HepG2 (cell line): ENCODE results near the gene RPTOR. TPM values are rescaled to one million over a fixed set of nuclear protein-coding genes. Genes with fewer than 3 reads are reported as not detected.
A peak's percentile ranks its signal among the peaks of the same experiment; 100 is the strongest.

Experiments
- ARNTL ChIP-seq: sonication (generic); formaldehyde crosslinking; IDR thresholded peaks from 2 replicates; pipeline ENCODE4 v1.4.0; 2020; ENCODE audit warnings: mild to moderate bottlenecking, missing genetic modification reagents
- CENPT ChIP-seq: sonication (generic); formaldehyde crosslinking; IDR thresholded peaks from 2 replicates; pipeline ENCODE4 v1.8.0; 2022; ENCODE audit warnings: low read depth, mild to moderate bottlenecking, moderate library complexity, missing genetic modification reagents
- GLI4 ChIP-seq: sonication (generic); formaldehyde crosslinking; IDR thresholded peaks from 2 replicates; pipeline ENCODE4 v1.5.1; 2020; ENCODE audit warnings: missing genetic modification reagents, mild to moderate bottlenecking, moderate library complexity, borderline replicate concordance
- KDM2A ChIP-seq: sonication (generic); formaldehyde crosslinking; IDR thresholded peaks from 2 replicates; pipeline ENCODE4 v1.4.0; 2020; ENCODE audit warnings: low read depth, missing genetic modification reagents, borderline replicate concordance
- KDM5A ChIP-seq: fragments of 200-600 bp; sonication (generic); IDR thresholded peaks from 2 replicates; pipeline ENCODE4 v1.7.0; 2018; ENCODE audit warnings: antibody characterized with exemption, mild to moderate bottlenecking, low read length, borderline replicate concordance
- NFATC3 ChIP-seq: sonication (generic); formaldehyde crosslinking; IDR thresholded peaks from 2 replicates; pipeline ENCODE4 v1.5.1; 2020; ENCODE audit warnings: mild to moderate bottlenecking, missing genetic modification reagents
- POGZ ChIP-seq: sonication (generic); formaldehyde crosslinking; IDR thresholded peaks from 2 replicates; pipeline ENCODE4 v1.4.0; 2020; ENCODE audit warnings: mild to moderate bottlenecking, missing genetic modification reagents
- RARA ChIP-seq: IDR thresholded peaks from 2 replicates; pipeline ENCODE4 v1.6.1; 2016; ENCODE audit warnings: missing genetic modification reagents, missing compliant biosample characterization
- SETDB1 ChIP-seq: sonication (generic); formaldehyde crosslinking; IDR thresholded peaks from 2 replicates; pipeline ENCODE4 v1.5.1; 2020; ENCODE audit warnings: missing genetic modification reagents, mild to moderate bottlenecking, borderline replicate concordance
- TCF12 ChIP-seq, 2 experiments: fragments of 450-650 bp in 1 of 2; sonication (generic) in 1 of 2; formaldehyde crosslinking in 1 of 2; IDR thresholded peaks; 2 replicates each; pipeline versions ENCODE4 v1.6.1 to v1.8.0; 2017 to 2022; ENCODE audit warnings: antibody characterized with exemption in 1 of 2, mild to moderate bottlenecking in 1 of 2, missing genetic modification reagents in 1 of 2, moderate library complexity in 1 of 2
- ZNF235 ChIP-seq: sonication (generic); formaldehyde crosslinking; IDR thresholded peaks from 2 replicates; pipeline ENCODE4 v1.8.1; 2023; ENCODE audit warnings: mild to moderate bottlenecking, missing genetic modification reagents, borderline replicate concordance
- ZNF275 ChIP-seq: sonication (generic); formaldehyde crosslinking; IDR thresholded peaks from 2 replicates; pipeline ENCODE4 v1.8.0; 2022; ENCODE audit warnings: missing genetic modification reagents, mild to moderate bottlenecking, inconsistent platforms, borderline replicate concordance
- ZNF281 ChIP-seq: sonication (generic); formaldehyde crosslinking; IDR thresholded peaks from 2 replicates; pipeline ENCODE4 v1.4.0; 2020; ENCODE audit warnings: missing genetic modification reagents, borderline replicate concordance
- ZNF431 ChIP-seq: sonication (generic); formaldehyde crosslinking; IDR thresholded peaks from 2 replicates; pipeline ENCODE4 v1.9.0; 2022; ENCODE audit warnings: missing genetic modification reagents, low read depth, mild to moderate bottlenecking, borderline replicate concordance
- ZNF446 ChIP-seq: sonication (generic); formaldehyde crosslinking; IDR thresholded peaks from 2 replicates; pipeline ENCODE4 v1.5.0; 2020; ENCODE audit warnings: mild to moderate bottlenecking, missing genetic modification reagents
- ZNF768 ChIP-seq: sonication (generic); formaldehyde crosslinking; IDR thresholded peaks from 2 replicates; pipeline ENCODE4 v1.4.0; 2020; ENCODE audit warnings: missing genetic modification reagents
- polyA plus RNA-seq, 8 experiments: library from polyadenylated mRNA; depleted of rRNA in 3 of 8; stranded (reverse) in 7 of 8; unstranded in 1 of 8; fragments of >200 nt; fragmentation: Illumina TruSeq in 4 of 8; extraction: Trizol in 4 of 8; gene quantifications; 2 replicates each; pipeline versions ENCODE4 v1.2.1 to v1.2.3, GENCODE V29; 2011 to 2016; ENCODE audit warnings: low read depth in 4 of 8, missing spikeins in 1 of 8, mixed read lengths in 1 of 8; ENCODE audit not compliant: insufficient read depth in 1 of 8
- total RNA-seq, 5 experiments: library from RNA; depleted of rRNA; stranded (reverse); fragments of >200 nt; fragmentation: Illumina TruSeq; extraction: Trizol; gene quantifications; 2 replicates each; pipeline ENCODE4 v1.2.3, GENCODE V29; 2016; ENCODE audit warnings: low read depth in 1 of 5
- TF ChIP-seq, protein P1 (sequence below): sonication (generic); formaldehyde crosslinking; IDR thresholded peaks from 2 replicates; pipeline ENCODE4 v1.5.1; 2020; ENCODE audit warnings: missing genetic modification reagents, mild to moderate bottlenecking, borderline replicate concordance
- TF ChIP-seq, protein P2 (sequence below): sonication (generic); formaldehyde crosslinking; IDR thresholded peaks from 2 replicates; pipeline ENCODE4 v1.8.1; 2023; ENCODE audit warnings: missing genetic modification reagents, mild to moderate bottlenecking, borderline replicate concordance
- TF ChIP-seq, protein P3 (sequence below): sonication (generic); formaldehyde crosslinking; IDR thresholded peaks from 2 replicates; pipeline ENCODE4 v1.4.0; 2020; ENCODE audit warnings: missing genetic modification reagents

The RPTOR gene
- total and polyA plus RNA-seq, 2 of the 13 experiments (the other 11 are each of a cell fraction or from before 2014, with no cell fraction given), result 6.6 to 25.3 TPM

DNA sequence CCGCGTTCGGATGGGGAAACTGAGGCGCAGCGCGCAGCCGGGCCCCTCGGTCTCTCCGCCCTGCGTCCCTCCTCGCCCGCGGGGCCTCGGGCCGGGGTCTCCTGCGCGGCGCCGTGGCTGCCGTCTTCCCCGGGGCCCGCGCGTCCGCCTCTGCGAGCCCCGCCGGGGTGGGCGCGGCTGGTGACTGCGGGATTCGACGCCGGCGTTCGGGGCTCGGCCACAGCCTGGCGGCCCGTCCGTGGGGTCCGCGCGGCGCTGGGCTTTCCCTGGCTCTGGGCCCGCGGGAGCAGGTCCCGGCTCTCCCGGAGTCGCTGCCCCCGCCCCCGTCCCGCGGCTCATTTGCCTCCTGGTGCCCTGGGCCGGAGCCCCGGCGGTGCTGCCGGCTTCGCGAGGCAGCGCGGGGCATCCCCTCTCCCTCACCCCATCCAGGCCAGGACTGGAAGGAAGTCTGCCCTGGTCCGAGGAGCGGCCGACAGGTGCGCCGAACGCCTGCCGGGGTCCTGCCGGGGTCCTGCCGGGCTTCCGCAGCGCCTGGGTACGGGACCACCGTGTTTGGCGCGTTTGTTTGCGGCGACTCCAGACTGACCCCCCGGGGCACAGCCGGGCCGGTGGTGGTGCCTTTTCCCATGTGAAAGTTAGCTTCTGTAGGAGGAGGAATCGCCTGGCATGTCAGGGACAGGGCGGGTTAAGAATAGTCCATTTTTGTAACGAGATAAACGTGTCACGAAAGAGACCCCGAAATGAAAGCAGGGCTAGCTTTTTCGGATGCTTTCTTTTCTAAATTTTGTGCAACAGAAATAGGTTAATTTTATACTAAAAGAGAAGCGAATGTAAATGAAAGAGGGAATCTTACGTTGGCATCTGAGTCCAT, 447.7 kb downstream of the RPTOR start (continued):
- TF ChIP-seq ZNF281 (CRISPR knock-in tag), result no peak
- 0 out of 2 replicates have a peak, but pooled peaks have one; percentile 22 for TF ChIP-seq ZNF235
- no peak for TF ChIP-seq KDM2A
- no peak for TF ChIP-seq RARA (CRISPR knock-in tag)
- TF ChIP-seq, protein P1, sequence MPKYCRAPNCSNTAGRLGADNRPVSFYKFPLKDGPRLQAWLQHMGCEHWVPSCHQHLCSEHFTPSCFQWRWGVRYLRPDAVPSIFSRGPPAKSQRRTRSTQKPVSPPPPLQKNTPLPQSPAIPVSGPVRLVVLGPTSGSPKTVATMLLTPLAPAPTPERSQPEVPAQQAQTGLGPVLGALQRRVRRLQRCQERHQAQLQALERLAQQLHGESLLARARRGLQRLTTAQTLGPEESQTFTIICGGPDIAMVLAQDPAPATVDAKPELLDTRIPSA, result 0 out of 2 replicates have a peak, but pooled peaks have one; percentile 60
- peak; percentile 11; the same call in 1 of the 2 replicates for TF ChIP-seq ZNF431 (CRISPR knock-in tag)
- no peak for TF ChIP-seq TCF12 (IDR thresholded peaks at IDR 0.05)
- TF ChIP-seq TCF12 (CRISPR knock-in tag; IDR thresholded peaks at IDR 0.05), result 0 out of 2 replicates have a peak, but pooled peaks have one; percentile 5
- no peak for TF ChIP-seq ARNTL (CRISPR knock-in tag)
- peak; percentile 20; the same call in 1 of the 2 replicates for TF ChIP-seq ZNF768 (CRISPR knock-in tag)
- TF ChIP-seq ZNF446 (CRISPR knock-in tag), result 0 out of 2 replicates have a peak, but pooled peaks have one; percentile 47
- 0 out of 2 replicates have a peak, but pooled peaks have one; percentile 3 for TF ChIP-seq ZNF275 (CRISPR knock-in tag)
- TF ChIP-seq SETDB1 (CRISPR knock-in tag), result 0 out of 2 replicates have a peak, but pooled peaks have one; percentile 46
- 0 out of 2 replicates have a peak, but pooled peaks have one; percentile 5 for TF ChIP-seq GLI4 (CRISPR knock-in tag)
- TF ChIP-seq, protein P2, sequence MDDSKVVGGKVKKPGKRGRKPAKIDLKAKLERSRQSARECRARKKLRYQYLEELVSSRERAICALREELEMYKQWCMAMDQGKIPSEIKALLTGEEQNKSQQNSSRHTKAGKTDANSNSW, result 0 out of 2 replicates have a peak, but pooled peaks have one; percentile 8
- no peak for TF ChIP-seq NFATC3 (CRISPR knock-in tag)
- TF ChIP-seq CENPT (CRISPR knock-in tag), result 0 out of 2 replicates have a peak, but pooled peaks have one; percentile 14
- TF ChIP-seq POGZ (CRISPR knock-in tag), result 0 out of 2 replicates have a peak, but pooled peaks have one; percentile 8
- TF ChIP-seq, protein P3, sequence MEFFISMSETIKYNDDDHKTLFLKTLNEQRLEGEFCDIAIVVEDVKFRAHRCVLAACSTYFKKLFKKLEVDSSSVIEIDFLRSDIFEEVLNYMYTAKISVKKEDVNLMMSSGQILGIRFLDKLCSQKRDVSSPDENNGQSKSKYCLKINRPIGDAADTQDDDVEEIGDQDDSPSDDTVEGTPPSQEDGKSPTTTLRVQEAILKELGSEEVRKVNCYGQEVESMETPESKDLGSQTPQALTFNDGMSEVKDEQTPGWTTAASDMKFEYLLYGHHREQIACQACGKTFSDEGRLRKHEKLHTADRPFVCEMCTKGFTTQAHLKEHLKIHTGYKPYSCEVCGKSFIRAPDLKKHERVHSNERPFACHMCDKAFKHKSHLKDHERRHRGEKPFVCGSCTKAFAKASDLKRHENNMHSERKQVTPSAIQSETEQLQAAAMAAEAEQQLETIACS (CRISPR knock-in tag), result peak; percentile 12; the same call in 1 of the 2 replicates
- TF ChIP-seq KDM5A, result peak; percentile 7; the same call in 1 of the 2 replicates
